PC-3 (cell line): ENCODE measurements around the gene NPIPB6.
"Not testable (repeated sequence)": the region's sequence is repeated elsewhere in the genome, so short reads cannot be mapped to it uniquely, and the experiment has no call there.

Source experiments
- CTCF ChIP-seq: fragments of 300-600 bp; sonication (generic); conservative IDR thresholded peaks from 2 replicates; pipeline ENCODE4 v1.5.1; 2017; ENCODE audit warnings: antibody characterized with exemption, low read depth, mild to moderate bottlenecking, low read length
- EZH2 ChIP-seq: fragments of 300-600 bp; sonication (generic); IDR thresholded peaks from one replicate; pipeline ENCODE4 v1.6.1; 2017; ENCODE audit warnings: antibody characterized with exemption, mild to moderate bottlenecking, low read length; ENCODE audit not compliant: unreplicated experiment
- EZH2phosphoT487 ChIP-seq: fragments of 300-600 bp; sonication (generic); IDR thresholded peaks from 2 replicates; pipeline ENCODE4 v1.6.1; 2018; ENCODE audit warnings: mild to moderate bottlenecking, antibody characterized with exemption, low read length, borderline replicate concordance

- not testable (repeated sequence) for TF ChIP-seq CTCF, EZH2phosphoT487, EZH2
These were observed 40.1 kb upstream of the NPIPB6 start, which contains the start of gene EIF3CL for GRCh38 chr16:28403220-28404072.
